HepG2 (cell line): ENCODE results near the gene IBA57. TPM values are rescaled to one million over a fixed set of nuclear protein-coding genes. Genes with fewer than 3 reads are reported as not detected.
A peak's percentile ranks its signal among the peaks of the same experiment; 100 is the strongest.

Experiments
- ARHGAP35 ChIP-seq: sonication (generic); formaldehyde crosslinking; IDR thresholded peaks from 2 replicates; pipeline ENCODE4 v1.9.0; 2022; ENCODE audit warnings: mild to moderate bottlenecking, inconsistent platforms, moderate library complexity, missing genetic modification reagents, borderline replicate concordance
- CSRNP1 ChIP-seq: sonication (generic); formaldehyde crosslinking; IDR thresholded peaks from 2 replicates; pipeline ENCODE4 v1.8.1; 2023; ENCODE audit warnings: mild to moderate bottlenecking, missing genetic modification reagents
- GABPA ChIP-seq, 2 experiments: IDR thresholded peaks; 2 replicates each; pipeline ENCODE4 v1.6.1; 2011 to 2016; ENCODE audit warnings: low read depth in 2 of 2, low read length in 1 of 2, missing biosample characterization in 1 of 2, missing genetic modification characterization in 1 of 2
- HNF1A ChIP-seq, 2 experiments: sonication (generic) in 1 of 2; formaldehyde crosslinking in 1 of 2; IDR thresholded peaks; 2 replicates each; pipeline versions ENCODE4 v1.4.0 to v1.6.1; 2016 to 2020; ENCODE audit warnings: borderline replicate concordance in 1 of 2, low read depth in 1 of 2, mild to moderate bottlenecking in 1 of 2, missing genetic modification reagents in 1 of 2
- MEF2D ChIP-seq: sonication (generic); formaldehyde crosslinking; IDR thresholded peaks from 2 replicates; pipeline ENCODE4 v1.5.1; 2020; ENCODE audit warnings: mild to moderate bottlenecking, missing genetic modification reagents
- MTA1 ChIP-seq: sonication (generic); formaldehyde crosslinking; IDR thresholded peaks from 2 replicates; pipeline ENCODE4 v1.4.0; 2020; ENCODE audit warnings: missing genetic modification reagents, mild to moderate bottlenecking, borderline replicate concordance
- MTF2 ChIP-seq: sonication (generic); formaldehyde crosslinking; IDR thresholded peaks from 2 replicates; pipeline ENCODE4 v1.5.0; 2020; ENCODE audit warnings: missing genetic modification reagents, borderline replicate concordance
- NFRKB ChIP-seq: fragments of 450-650 bp; IDR thresholded peaks from 2 replicates; pipeline ENCODE4 v1.6.1; 2017
- NKX3-1 ChIP-seq: sonication (generic); formaldehyde crosslinking; IDR thresholded peaks from 2 replicates; pipeline ENCODE4 v1.5.0; 2020; ENCODE audit warnings: missing genetic modification reagents
- SALL1 ChIP-seq: sonication (generic); formaldehyde crosslinking; IDR thresholded peaks from 2 replicates; pipeline ENCODE4 v1.8.0; 2022; ENCODE audit warnings: mild to moderate bottlenecking, missing genetic modification reagents
- SP4 ChIP-seq: sonication (generic); formaldehyde crosslinking; IDR thresholded peaks from 2 replicates; pipeline ENCODE4 v1.8.1; 2023; ENCODE audit warnings: mild to moderate bottlenecking, missing genetic modification reagents
- TBX2 ChIP-seq: sonication (generic); formaldehyde crosslinking; IDR thresholded peaks from 2 replicates; pipeline ENCODE4 v1.5.0; 2020; ENCODE audit warnings: missing genetic modification reagents, mild to moderate bottlenecking, borderline replicate concordance
- ZBTB46 ChIP-seq: sonication (generic); formaldehyde crosslinking; IDR thresholded peaks from 2 replicates; pipeline ENCODE4 v1.4.0; 2020; ENCODE audit warnings: mild to moderate bottlenecking, missing genetic modification reagents, borderline replicate concordance
- ZFY ChIP-seq: sonication (generic); formaldehyde crosslinking; IDR thresholded peaks from 2 replicates; pipeline ENCODE4 v1.4.0; 2020; ENCODE audit warnings: missing genetic modification reagents
- ZNF329 ChIP-seq: sonication (generic); formaldehyde crosslinking; IDR thresholded peaks from 2 replicates; pipeline ENCODE4 v1.9.0; 2021; ENCODE audit warnings: low read depth, mild to moderate bottlenecking, missing genetic modification reagents
- ZNF343 ChIP-seq: sonication (generic); formaldehyde crosslinking; IDR thresholded peaks from 2 replicates; pipeline ENCODE4 v1.4.0; 2020; ENCODE audit warnings: mild to moderate bottlenecking, missing genetic modification reagents
- ZNF468 ChIP-seq: sonication (generic); formaldehyde crosslinking; IDR thresholded peaks from 2 replicates; pipeline ENCODE4 v1.8.0; 2022; ENCODE audit warnings: mild to moderate bottlenecking, moderate library complexity, missing genetic modification reagents
- ZNF772 ChIP-seq: sonication (generic); formaldehyde crosslinking; IDR thresholded peaks from 2 replicates; pipeline ENCODE4 v1.5.0; 2020; ENCODE audit warnings: mild to moderate bottlenecking, missing genetic modification reagents
- ZNF784 ChIP-seq: sonication (generic); formaldehyde crosslinking; IDR thresholded peaks from 2 replicates; pipeline ENCODE4 v1.5.1; 2020; ENCODE audit warnings: missing genetic modification reagents, mild to moderate bottlenecking, borderline replicate concordance
- ZSCAN22 ChIP-seq: sonication (generic); formaldehyde crosslinking; IDR thresholded peaks from 2 replicates; pipeline ENCODE4 v1.4.0; 2020; ENCODE audit warnings: mild to moderate bottlenecking, missing genetic modification reagents
- polyA plus RNA-seq, 8 experiments: library from polyadenylated mRNA; depleted of rRNA in 3 of 8; stranded (reverse) in 7 of 8; unstranded in 1 of 8; fragments of >200 nt; fragmentation: Illumina TruSeq in 4 of 8; extraction: Trizol in 4 of 8; gene quantifications; 2 replicates each; pipeline versions ENCODE4 v1.2.1 to v1.2.3, GENCODE V29; 2011 to 2016; ENCODE audit warnings: low read depth in 4 of 8, missing spikeins in 1 of 8, mixed read lengths in 1 of 8; ENCODE audit not compliant: insufficient read depth in 1 of 8
- total RNA-seq, 5 experiments: library from RNA; depleted of rRNA; stranded (reverse); fragments of >200 nt; fragmentation: Illumina TruSeq; extraction: Trizol; gene quantifications; 2 replicates each; pipeline ENCODE4 v1.2.3, GENCODE V29; 2016; ENCODE audit warnings: low read depth in 1 of 5

Gene IBA57
- total and polyA plus RNA-seq, 2 of the 13 experiments (the other 11 are each of a cell fraction or from before 2014, with no cell fraction given): 2.3 to 10.2 TPM

- TF ChIP-seq HNF1A (IDR thresholded peaks at IDR 0.05; ENCODE audit: low read depth) (no peak), HNF1A (CRISPR knock-in tag; IDR thresholded peaks at IDR 0.05; ENCODE audit: borderline replicate concordance) (peak; percentile 82; the same call in 1 of the 2 replicates), ZNF468 (CRISPR knock-in tag) (0 out of 2 replicates have a peak, but pooled peaks have one; percentile 21), SP4 (CRISPR knock-in tag) (peak; percentile 98), MTF2 (peak; percentile 62; the same call in 1 of the 2 replicates), MTA1 (CRISPR knock-in tag) (peak; percentile 44; the same call in 1 of the 2 replicates), NKX3-1 (CRISPR knock-in tag) (peak; percentile 53; the same call in 1 of the 2 replicates), CSRNP1 (CRISPR knock-in tag) (0 out of 2 replicates have a peak, but pooled peaks have one; percentile 35), MEF2D (CRISPR knock-in tag) (peak; percentile 60), ZNF343 (0 out of 2 replicates have a peak, but pooled peaks have one; percentile 23), ZNF772 (CRISPR knock-in tag) (peak; percentile 93), SALL1 (CRISPR knock-in tag) (peak; percentile 80), NFRKB (no peak), ZFY (CRISPR knock-in tag) (peak; percentile 88), TBX2 (peak; percentile 92), ZNF329 (peak; percentile 82), ZSCAN22 (no peak), ZBTB46 (CRISPR knock-in tag) (peak; percentile 66; the same call in 1 of the 2 replicates), ARHGAP35 (CRISPR knock-in tag) (no peak), GABPA (IDR thresholded peaks at IDR 0.05; ENCODE audit: low read depth, low read length) (no peak), GABPA (CRISPR knock-in tag; IDR thresholded peaks at IDR 0.05; ENCODE audit: low read depth) (peak; percentile 79), ZNF784 (peak; percentile 100)
Measured at GRCh38 chr1:228139931-228140723, 25.5 kb upstream of the IBA57 start, which contains the start of gene GUK1 (continued).
